ENCODE data around the gene FAM8A1. TPM values are rescaled to one million over a fixed set of nuclear protein-coding genes. Genes with fewer than 3 reads are reported as not detected.
A peak's percentile ranks its signal among the peaks of the same experiment; 100 is the strongest.

The FAM8A1 gene
- total RNA-seq, 1 experiment from 2014 or later: 4.8 TPM

DNA sequence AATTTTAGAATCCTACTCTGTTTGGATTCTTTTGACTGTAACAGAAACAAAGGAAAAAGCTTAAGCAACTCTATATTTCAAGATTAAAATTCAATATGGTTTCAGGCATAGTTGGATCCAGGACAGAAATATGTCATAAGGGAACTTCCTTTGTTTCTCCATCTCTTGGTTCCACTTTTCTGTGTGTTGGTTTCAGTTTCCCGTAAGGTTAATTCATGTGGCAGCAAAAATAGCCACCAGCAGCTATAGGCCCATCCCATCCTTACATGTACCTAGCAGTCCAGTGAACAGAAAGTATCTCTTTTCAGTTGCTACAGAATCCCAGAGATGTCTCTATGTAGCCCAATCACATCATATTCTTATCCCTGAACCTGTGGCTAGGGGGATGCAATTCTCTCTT, 8.8 kb upstream of the FAM8A1 start:
- no peak for DNase-seq
- H3K27me3 ChIP-seq: no peaks in the 10 kb centered on the region
- no peaks in the 10 kb centered on the region for H3K9me3 ChIP-seq
- no peaks in the 10 kb centered on the region for H3K36me3 ChIP-seq
- H3K4me3 ChIP-seq: no peak overlapping the region

DNA sequence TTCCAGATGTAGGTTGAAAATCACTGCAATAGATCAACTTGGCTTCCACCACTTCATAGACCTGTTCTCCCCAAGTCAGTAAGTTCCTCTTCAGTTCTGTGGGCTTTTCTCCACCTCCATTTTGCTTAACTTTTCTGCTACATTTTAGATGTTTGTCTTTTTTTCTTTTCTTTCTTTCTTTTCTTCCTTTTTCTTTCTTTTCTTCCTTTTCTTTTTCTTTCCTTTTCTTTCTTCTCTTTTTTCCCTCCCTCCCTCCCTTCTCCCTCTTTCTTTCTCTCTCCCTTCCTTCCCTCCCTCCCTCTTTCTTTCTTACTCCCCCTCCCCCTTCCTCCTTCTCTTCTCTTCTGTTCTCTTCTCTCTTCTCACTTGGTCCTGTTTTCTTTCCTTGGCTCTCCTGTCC, 6.9 kb upstream of the FAM8A1 start:
- H3K27me3 ChIP-seq: no peaks in the 10 kb centered on the region
- no peaks in the 10 kb centered on the region for H3K36me3 ChIP-seq
- H3K9me3 ChIP-seq: no peaks in the 10 kb centered on the region
- no peak for DNase-seq
- H3K4me3 ChIP-seq: no peak overlapping the region

DNA sequence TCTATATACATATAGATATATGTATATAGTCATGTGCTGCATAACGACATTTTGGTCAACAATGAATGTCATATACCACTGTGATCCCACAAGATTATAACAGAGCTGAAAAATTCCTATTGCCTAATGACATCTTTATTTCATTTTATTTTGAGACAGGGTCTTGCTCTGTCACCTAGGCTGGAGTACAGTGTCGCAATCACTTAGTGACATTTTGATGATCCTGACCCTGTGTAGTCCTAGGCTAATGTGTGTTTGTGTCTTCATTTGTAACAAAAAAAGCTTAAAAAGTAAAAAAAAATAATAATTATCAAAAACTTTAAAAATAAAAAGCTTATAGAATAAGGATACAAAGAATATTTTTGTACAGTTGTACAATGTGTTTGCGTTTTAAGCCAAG, 4.0 kb upstream of the FAM8A1 start:
- Histone ChIP-seq H3K27me3 (no peaks in the 10 kb centered on the region), H3K4me3 (no peak overlapping the region), H3K36me3 (no peaks in the 10 kb centered on the region), H3K9me3 (no peaks in the 10 kb centered on the region)
- no peak for DNase-seq

DNA sequence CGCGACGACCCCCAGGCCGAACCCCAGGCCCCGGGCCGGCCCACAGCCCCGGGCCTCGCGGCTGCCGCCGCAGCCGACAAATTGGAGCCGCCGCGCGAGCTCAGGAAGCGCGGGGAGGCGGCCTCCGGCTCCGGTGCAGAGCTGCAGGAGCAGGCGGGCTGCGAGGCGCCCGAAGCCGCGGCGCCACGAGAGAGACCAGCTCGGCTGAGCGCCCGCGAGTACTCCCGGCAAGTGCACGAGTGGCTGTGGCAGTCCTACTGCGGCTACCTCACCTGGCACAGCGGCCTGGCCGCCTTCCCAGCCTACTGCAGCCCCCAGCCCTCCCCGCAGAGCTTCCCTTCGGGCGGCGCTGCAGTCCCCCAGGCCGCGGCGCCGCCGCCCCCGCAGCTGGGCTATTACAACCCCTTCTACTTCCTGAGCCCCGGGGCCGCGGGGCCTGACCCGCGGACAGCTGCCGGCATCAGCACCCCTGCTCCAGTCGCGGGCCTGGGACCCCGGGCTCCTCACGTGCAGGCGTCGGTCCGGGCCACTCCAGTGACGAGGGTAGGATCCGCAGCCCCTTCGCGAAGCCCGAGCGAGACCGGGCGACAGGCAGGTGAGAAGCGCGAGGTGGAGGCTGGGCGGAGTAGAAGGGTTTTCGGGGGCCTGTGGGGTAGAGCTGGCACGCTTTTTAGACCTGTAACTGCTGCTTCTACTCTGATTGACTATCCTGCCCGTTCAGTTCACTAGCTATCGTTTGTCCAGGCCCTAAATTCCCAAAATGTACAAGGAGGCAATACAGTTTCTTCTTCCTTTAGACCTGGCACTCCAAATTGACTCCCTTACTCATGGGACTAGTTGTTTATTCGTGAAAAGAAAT, 654 bp downstream of the FAM8A1 start:
- DNase-seq: peak; percentile 32
- Histone ChIP-seq H3K27me3 (no peaks in the 10 kb centered on the region), H3K36me3 (no peaks in the 10 kb centered on the region), H3K9me3 (no peaks in the 10 kb centered on the region), H3K4me3 (peak overlapping the region; percentile 64)

DNA sequence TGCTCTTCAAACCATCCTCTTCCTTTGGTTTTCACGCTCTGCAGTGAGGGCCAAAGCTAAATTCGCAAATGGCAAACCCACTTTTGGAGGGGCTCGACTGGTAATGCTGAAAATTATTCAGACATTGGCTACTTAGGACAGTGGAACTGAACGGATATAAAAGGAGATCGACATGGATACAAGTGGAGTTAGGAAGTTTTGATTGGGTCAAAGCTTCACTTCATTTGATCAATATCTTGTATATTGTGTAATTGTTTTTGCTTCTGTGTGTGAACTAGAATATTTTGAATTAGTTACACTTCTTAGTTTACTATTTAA, 1.2 kb downstream of the FAM8A1 start:
- no peaks in the 10 kb centered on the region for H3K9me3 ChIP-seq
- peak overlapping the region; percentile 64 for H3K4me3 ChIP-seq
- DNase-seq: no peak
- no peaks in the 10 kb centered on the region for H3K36me3 ChIP-seq
- no peaks in the 10 kb centered on the region for H3K27me3 ChIP-seq

DNA sequence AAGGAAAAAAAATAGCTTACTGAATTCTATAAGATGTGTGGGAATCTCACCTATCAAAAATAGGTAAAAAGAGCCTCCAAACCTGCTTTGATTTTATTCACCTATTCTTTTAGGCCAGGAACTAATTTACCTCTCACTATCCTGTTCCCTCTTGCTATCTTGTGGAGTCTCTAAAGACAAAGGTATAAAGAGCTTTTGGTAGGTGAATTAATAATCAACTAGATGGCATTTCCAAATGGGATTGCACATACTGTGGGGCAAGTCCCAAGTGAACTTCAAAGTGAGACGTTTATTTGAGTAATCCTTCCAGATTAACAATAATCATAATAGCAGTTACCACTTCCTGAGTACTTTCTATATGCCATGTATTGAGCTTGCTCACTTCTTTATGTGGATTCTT, 2.8 kb downstream of the FAM8A1 start:
- H3K36me3 ChIP-seq: peaks cover 4% of the 10 kb centered on the region
- H3K27me3 ChIP-seq: no peaks in the 10 kb centered on the region
- no peak for DNase-seq
- H3K4me3 ChIP-seq: no peak overlapping the region
- no peaks in the 10 kb centered on the region for H3K9me3 ChIP-seq

DNA sequence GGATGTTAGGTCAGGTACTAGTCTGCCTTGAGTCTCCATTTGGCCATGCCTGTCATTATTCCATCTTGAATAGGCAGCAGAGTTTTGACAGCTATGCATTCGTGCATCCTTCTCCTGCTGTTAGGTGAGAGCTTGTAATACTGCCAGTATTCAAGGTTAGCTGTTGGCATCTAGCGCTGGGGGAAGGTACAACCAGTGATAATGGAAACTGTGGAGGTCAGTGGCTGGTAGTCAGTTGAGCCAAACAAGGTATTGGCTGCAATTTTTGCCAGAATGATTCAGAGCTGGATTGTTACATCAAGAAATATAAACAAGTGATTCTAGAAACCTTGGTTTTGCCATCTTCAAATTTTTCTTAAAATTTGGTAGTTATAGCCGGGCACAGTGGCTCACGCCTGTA, 6.5 kb downstream of the FAM8A1 start:
- DNase-seq: no peak
- no peak overlapping the region for H3K4me3 ChIP-seq
- H3K36me3 ChIP-seq: peaks cover 17% of the 10 kb centered on the region
- no peaks in the 10 kb centered on the region for H3K9me3 ChIP-seq
- H3K27me3 ChIP-seq: no peaks in the 10 kb centered on the region

DNA sequence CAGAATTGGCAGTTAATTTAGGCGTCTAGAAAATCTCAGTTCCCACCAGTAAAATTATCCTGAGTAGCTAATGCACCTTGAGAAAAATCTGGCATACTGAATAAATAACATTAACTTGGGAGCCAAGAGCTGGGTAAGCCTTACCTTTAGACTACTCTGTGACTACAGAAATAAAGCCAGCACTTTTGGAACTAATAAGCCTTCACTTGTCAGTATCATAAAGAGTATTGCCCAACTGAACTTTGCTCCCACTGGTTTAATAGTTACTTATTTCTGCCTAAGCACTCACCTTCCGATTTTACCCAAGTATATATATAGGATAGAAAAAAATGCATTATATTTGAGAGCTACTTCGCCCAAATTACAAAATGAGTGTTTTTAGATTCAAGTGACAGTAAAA, 10.7 kb downstream of the FAM8A1 start:
- DNase-seq: no peak
- no peaks in the 10 kb centered on the region for H3K9me3 ChIP-seq
- no peak overlapping the region for H3K4me3 ChIP-seq
- no peaks in the 10 kb centered on the region for H3K27me3 ChIP-seq
- peaks cover 36% of the 10 kb centered on the region for H3K36me3 ChIP-seq

DNA sequence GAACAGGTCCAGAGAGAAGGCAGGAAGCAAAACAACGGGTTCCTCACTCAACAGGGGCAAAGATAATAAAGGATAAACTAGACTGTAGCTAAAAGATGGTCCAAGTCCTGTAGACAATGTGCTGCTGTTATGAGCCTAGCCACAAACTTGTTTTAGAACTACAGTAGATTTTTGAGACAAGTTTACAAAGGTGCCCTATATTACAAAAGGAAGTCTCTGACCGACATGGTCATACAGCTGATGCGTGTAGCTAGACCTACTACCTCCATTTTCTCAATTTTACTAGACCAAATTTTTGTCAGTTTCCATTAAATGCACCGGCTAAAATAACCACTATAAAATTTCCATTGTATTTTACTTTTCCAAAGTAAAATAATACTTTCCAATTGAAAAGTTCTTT, 11.9 kb downstream of the FAM8A1 start:
- no peak for DNase-seq
- Histone ChIP-seq H3K36me3 (peaks cover 43% of the 10 kb centered on the region), H3K27me3 (no peaks in the 10 kb centered on the region), H3K9me3 (no peaks in the 10 kb centered on the region), H3K4me3 (no peak overlapping the region)

DNA sequence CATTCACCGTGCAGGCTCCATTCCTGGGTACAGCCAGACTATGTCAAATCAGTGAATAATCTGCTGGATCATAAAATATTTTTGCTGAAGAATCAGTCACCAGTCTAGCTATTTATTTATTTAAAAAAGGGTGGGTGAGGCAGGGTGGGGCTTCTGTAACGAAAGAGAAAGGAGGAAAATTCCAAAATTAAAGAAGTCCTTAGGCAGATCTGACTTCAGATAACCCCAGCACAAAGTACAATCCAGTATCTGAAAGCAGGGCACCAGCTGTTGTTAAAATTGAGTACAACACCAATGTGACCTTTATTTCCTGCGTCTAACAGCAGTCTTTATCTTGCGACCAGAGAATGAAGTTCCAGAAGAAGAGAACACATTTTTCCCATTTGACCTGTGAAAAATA, 15.7 kb downstream of the FAM8A1 start:
- no peak for DNase-seq
- Histone ChIP-seq H3K9me3 (no peaks in the 10 kb centered on the region), H3K36me3 (peaks cover 51% of the 10 kb centered on the region), H3K27me3 (no peaks in the 10 kb centered on the region), H3K4me3 (no peak overlapping the region)

DNA sequence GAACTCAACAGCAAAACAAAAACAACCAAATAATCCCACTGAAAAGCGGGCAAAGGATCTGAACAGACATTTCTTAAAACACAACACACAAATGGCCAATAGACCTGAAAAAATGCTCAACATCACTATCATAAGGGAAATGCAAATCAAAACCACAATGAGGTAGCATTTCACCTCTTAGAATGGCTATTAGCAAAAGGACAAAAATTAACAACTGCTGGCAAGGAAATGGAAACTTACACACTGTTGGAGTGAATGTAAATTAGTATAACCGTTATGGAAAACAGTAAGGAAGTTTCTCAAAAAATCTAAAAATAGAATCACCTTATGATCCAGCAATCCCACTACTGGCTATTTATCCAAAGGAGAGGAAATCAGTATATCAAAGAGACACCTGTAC, 20.9 kb downstream of the FAM8A1 start:
- DNase-seq: no peak
- Histone ChIP-seq H3K27me3 (no peaks in the 10 kb centered on the region), H3K4me3 (no peak overlapping the region), H3K9me3 (no peaks in the 10 kb centered on the region), H3K36me3 (peaks cover 61% of the 10 kb centered on the region)

DNA sequence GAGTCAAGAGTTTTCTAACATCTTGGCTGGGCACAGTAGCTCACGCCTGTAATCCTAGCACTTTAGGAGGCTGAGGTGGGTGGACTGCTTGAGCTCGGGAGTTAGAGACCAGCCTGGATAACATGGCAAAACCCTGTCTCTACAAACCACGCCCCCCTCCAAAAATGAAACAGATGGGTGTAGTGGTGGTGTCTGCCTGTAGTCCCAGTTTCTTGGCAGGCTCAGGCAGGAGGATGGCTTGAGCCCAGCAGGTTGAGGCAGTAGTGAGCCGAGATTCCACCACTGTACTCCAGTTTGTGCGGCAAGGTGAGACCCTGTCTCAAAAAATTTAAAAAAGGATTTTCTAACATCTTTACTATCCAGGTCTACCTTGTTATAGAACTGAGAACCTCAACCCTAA, 22.0 kb downstream of the FAM8A1 start:
- peaks cover 63% of the 10 kb centered on the region for H3K36me3 ChIP-seq
- no peaks in the 10 kb centered on the region for H3K9me3 ChIP-seq
- no peak overlapping the region for H3K4me3 ChIP-seq
- no peak for DNase-seq
- no peaks in the 10 kb centered on the region for H3K27me3 ChIP-seq

DNA sequence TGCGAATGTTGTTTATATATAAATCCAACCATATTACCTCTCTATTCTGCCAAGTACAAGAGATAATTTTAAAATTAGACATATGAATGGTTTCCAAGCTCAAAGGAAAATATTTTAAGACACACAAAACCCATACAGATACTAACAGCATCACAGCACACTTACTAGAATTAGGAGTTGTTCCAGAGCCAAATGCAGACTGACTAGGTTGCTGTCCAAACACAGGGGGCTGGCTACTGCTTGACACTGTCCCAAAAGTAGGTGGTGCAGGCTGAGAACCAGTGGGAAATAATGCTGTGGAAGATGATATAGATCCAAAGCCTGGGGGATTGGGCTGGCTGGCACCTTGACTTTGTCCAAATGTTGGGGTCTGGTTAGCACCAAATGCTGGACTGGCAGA, 24.3 kb downstream of the FAM8A1 start:
- no peaks in the 10 kb centered on the region for H3K27me3 ChIP-seq
- no peak for DNase-seq
- no peaks in the 10 kb centered on the region for H3K9me3 ChIP-seq
- H3K4me3 ChIP-seq: no peak overlapping the region
- peaks cover 72% of the 10 kb centered on the region for H3K36me3 ChIP-seq

DNA sequence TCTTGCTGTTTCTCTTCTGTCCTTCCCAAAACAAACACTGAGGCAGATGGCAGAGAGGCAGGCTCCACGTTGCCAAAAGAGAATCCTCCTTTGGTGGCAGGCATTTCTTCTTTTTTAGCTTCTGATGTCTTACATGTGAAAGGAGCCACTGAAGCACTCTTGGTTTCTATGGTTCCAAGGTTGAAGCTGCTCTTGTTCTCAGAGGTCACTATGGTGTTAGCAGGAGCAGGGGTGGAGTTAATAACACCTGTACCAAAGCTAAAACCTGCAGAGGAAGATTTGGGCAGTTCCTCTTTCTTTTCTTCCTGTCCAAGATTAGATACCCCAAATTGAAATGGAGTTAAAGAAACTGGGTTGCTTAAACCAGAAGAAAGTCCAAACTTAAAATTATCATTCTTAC, 28.8 kb downstream of the FAM8A1 start:
- H3K9me3 ChIP-seq: no peaks in the 10 kb centered on the region
- no peak for DNase-seq
- H3K36me3 ChIP-seq: peaks cover 79% of the 10 kb centered on the region
- no peak overlapping the region for H3K4me3 ChIP-seq
- no peaks in the 10 kb centered on the region for H3K27me3 ChIP-seq

DNA sequence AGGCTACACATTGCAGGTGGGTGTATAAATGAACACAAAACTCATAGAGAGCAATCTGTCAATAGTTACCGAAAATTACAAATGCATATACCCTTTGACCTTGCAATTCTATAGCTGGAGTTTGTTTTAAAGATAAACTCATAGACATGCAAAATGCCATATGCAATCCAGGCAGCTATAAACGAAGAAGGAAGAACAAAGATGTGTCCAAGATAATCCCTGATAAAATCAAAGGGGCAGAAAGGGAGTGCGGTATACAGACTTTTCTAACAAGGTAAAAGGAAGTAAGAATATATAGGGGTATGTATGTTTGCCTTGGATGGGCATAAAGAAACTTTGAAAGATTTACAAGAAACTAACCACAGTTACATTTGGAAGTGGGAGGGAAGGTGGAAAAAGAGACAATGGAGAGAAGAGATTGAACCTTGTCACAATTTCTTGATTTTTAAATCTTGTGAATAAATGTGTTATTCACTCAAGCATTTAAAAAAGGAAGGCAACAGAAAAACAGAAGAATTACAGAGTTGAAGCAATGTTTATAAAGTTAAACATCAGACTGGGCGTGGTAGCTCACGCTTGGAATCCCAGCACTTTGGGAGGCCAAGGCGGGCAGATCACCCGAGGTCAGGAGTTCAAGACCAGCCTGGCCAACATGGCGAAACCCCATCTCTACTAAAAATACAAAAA, 29.9 kb downstream of the FAM8A1 start:
- H3K9me3 ChIP-seq: no peaks in the 10 kb centered on the region
- no peak for DNase-seq
- H3K27me3 ChIP-seq: no peaks in the 10 kb centered on the region
- no peak overlapping the region for H3K4me3 ChIP-seq
- peaks cover 70% of the 10 kb centered on the region for H3K36me3 ChIP-seq

DNA sequence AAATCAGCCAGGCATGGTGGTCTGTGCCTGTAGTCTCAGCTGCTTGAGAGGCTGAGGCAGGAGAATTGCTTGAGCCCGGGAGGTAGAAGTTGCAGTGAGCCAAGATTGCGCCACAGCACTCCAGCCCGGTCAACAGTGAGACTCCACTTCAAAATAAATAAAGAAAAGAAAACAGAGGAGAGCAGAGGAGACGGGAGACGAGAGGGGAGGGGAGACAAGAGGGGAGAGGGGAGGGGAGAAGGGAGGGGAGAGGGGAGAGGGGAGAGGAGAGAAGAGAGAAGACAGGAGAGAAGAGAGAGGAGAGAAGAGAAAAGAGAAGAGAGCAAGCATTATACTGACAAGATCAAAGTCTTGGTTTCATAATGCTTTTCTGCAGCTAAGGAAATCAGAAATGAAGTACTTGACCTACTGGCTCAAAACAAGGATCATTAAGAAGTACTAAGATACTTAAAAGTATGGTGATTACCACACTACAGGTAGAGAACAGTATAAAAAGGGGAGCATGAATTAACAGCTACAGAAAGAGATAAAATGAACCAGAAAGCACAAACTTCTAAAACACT, 30.5 kb downstream of the FAM8A1 start:
- H3K27me3 ChIP-seq: no peaks in the 10 kb centered on the region
- peak; percentile 1 for DNase-seq
- H3K36me3 ChIP-seq: peaks cover 69% of the 10 kb centered on the region
- H3K9me3 ChIP-seq: no peaks in the 10 kb centered on the region
- no peak overlapping the region for H3K4me3 ChIP-seq

DNA sequence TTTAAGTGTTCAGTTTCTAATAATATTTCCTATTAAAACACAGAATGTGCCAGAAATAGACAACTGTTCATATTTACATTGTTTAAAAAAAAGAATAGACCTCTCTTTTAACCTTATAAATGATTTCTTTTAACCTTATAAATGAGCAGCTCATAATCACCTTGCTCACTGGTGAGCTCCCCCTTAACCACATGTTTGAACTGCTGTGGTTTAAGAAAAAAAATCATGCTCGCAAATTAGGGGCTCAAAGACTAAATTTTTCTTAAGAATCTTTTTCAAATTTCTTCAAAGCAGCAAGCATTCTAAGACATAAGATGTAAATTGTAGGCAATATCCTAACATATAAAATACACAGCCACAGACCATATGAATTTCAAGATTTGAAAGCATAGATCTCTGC, 32.8 kb downstream of the FAM8A1 start:
- H3K36me3 ChIP-seq: peaks cover 67% of the 10 kb centered on the region
- H3K27me3 ChIP-seq: no peaks in the 10 kb centered on the region
- no peak for DNase-seq
- H3K9me3 ChIP-seq: no peaks in the 10 kb centered on the region
- H3K4me3 ChIP-seq: no peak overlapping the region

All from MG63 (cell line).